BE2C (cell line): Measurements from ENCODE around the gene VASH1.

Source experiments
- DNase-seq: peaks from one replicate; pipeline ENCODE4 v3.0.0-alpha.2; 2020
- H3K27me3 ChIP-seq: fragments of 250-450 bp; sonication (Bioruptor Pico); 2 replicates; pipeline ENCODE4 v1.5.1; 2020; ENCODE audit warnings: mild to moderate bottlenecking
- H3K36me3 ChIP-seq: fragments of 250-450 bp; sonication (Bioruptor Pico); 2 replicates; pipeline ENCODE4 v1.5.1; 2020; ENCODE audit warnings: mild to moderate bottlenecking
- H3K4me1 ChIP-seq: fragments of 250-450 bp; sonication (Bioruptor Pico); 2 replicates; pipeline ENCODE4 v1.5.1; 2020
- H3K4me3 ChIP-seq: 2 replicates; pipeline ENCODE4 v1.5.1; 2011; ENCODE audit warnings: low read depth, low read length
- H3K9me3 ChIP-seq: fragments of 250-450 bp; sonication (Bioruptor Pico); 2 replicates; pipeline ENCODE4 v1.5.1; 2020
- TF ChIP-seq, protein P1 (sequence below): IDR thresholded peaks from 2 replicates; pipeline ENCODE4 v1.5.1; 2012; ENCODE audit warnings: mild to moderate bottlenecking, low read depth, low read length

The VASH1 gene

DNA sequence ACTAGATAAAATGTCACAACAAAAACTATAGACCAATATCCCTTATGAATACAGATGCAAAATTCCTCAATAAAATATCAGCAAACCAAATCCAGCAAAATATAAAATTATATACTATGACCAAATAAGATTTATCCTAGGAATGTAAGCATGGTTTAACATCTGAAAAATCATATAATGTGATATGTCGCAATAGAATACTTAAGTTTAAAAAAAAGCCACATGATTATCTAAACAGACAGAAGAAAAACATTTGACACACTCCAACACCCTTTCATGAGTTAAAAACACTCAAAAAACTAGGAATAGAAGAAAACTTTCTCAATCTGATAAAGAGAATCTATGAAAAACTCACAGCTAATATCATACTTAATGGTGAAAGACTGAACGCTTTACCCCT lies 31.2 kb downstream of the VASH1 start:
- Histone ChIP-seq H3K27me3 (no peaks in the 10 kb centered on the region), H3K4me1 (no peaks in the 10 kb centered on the region), H3K9me3 (no peaks in the 10 kb centered on the region), H3K36me3 (peaks cover 25% of the 10 kb centered on the region), H3K4me3 (no peak overlapping the region)
- TF ChIP-seq, protein P1, sequence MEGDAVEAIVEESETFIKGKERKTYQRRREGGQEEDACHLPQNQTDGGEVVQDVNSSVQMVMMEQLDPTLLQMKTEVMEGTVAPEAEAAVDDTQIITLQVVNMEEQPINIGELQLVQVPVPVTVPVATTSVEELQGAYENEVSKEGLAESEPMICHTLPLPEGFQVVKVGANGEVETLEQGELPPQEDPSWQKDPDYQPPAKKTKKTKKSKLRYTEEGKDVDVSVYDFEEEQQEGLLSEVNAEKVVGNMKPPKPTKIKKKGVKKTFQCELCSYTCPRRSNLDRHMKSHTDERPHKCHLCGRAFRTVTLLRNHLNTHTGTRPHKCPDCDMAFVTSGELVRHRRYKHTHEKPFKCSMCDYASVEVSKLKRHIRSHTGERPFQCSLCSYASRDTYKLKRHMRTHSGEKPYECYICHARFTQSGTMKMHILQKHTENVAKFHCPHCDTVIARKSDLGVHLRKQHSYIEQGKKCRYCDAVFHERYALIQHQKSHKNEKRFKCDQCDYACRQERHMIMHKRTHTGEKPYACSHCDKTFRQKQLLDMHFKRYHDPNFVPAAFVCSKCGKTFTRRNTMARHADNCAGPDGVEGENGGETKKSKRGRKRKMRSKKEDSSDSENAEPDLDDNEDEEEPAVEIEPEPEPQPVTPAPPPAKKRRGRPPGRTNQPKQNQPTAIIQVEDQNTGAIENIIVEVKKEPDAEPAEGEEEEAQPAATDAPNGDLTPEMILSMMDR = no peak
- DNase-seq = no peak

DNA sequence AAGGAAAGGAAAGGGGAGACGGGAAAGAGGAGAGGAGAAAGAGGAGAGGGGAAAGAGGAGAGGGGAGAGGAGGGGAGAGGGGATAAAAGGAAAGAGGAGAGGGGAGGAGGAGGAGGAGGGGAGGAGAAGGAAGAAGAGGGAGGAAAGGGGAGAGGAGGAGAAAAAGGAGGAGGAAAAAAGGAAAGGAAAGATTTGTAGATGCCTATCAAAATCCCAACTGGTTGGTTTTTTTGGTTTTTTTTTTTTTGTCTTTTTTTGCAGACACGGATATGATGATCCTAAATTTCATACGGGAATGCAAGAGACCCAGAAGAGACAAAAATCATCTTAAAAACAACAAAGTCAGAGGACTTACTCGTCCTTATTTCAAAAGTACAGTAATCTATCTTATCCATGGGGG lies 32.1 kb downstream of the VASH1 start:
- Histone ChIP-seq H3K9me3 (no peaks in the 10 kb centered on the region), H3K4me3 (no peak overlapping the region), H3K27me3 (no peaks in the 10 kb centered on the region), H3K36me3 (peaks cover 29% of the 10 kb centered on the region), H3K4me1 (no peaks in the 10 kb centered on the region)
- no peak for DNase-seq
- TF ChIP-seq, protein P1 = no peak

DNA sequence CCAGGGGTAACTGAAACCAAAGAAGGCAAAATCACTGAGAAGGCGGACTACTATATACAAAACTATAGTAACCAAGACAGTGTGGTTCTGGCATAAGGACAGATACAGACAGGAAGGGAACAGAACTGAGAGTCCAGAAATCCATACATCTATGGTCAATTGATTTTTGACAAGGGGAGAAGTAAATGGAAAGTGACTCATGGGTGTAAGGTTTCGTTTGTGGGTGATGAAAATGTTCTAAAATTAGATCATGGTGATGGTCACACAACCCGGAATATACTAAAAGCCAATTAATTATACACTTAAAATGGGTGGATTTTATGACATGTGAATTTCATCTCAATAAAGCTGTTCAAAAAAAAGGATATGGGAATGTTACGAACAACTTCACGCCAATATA lies 32.7 kb downstream of the VASH1 start:
- H3K4me3 ChIP-seq = no peak overlapping the region
- DNase-seq = no peak
- no peaks in the 10 kb centered on the region for H3K27me3 ChIP-seq
- no peaks in the 10 kb centered on the region for H3K4me1 ChIP-seq
- H3K9me3 ChIP-seq = no peaks in the 10 kb centered on the region
- peaks cover 25% of the 10 kb centered on the region for H3K36me3 ChIP-seq
- TF ChIP-seq, protein P1 = no peak

DNA sequence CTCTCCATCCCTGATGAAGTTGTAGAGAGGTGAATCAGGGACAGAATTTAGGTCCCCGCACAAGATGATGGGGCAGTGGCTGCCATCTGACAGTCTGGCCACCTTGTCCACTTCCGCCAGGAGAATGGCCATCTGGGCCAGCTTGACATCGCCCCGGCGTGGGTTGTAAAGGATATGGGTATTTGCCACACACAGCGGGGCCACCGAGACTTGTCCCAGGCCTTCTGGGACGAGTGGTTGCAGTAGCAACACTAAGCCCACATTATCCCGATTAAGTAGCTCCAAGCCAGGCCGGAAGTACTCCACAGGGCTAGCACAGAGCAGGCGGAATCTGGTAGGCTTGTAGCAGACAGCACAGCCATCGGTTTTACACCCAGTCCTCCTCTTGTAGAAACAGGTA lies 45.2 kb downstream of the VASH1 start:
- no peak overlapping the region for H3K4me3 ChIP-seq
- H3K27me3 ChIP-seq = no peaks in the 10 kb centered on the region
- no peaks in the 10 kb centered on the region; the same call in 1 of the 2 replicates for H3K9me3 ChIP-seq
- DNase-seq = no peak
- H3K36me3 ChIP-seq = peaks cover 32% of the 10 kb centered on the region
- H3K4me1 ChIP-seq = peaks cover 4% of the 10 kb centered on the region; the same call in 1 of the 2 replicates
- TF ChIP-seq, protein P1 = no peak

GRCh38 chr14:76808011-76808410 lies 46.7 kb downstream of the VASH1 start:
- TF ChIP-seq, protein P1 = no peak
- peaks cover 27% of the 10 kb centered on the region for H3K36me3 ChIP-seq
- no peak overlapping the region for H3K4me3 ChIP-seq
- no peak for DNase-seq
- peaks cover 4% of the 10 kb centered on the region for H3K4me1 ChIP-seq
- H3K27me3 ChIP-seq = no peaks in the 10 kb centered on the region
- H3K9me3 ChIP-seq = no peaks in the 10 kb centered on the region; the same call in 1 of the 2 replicates

DNA sequence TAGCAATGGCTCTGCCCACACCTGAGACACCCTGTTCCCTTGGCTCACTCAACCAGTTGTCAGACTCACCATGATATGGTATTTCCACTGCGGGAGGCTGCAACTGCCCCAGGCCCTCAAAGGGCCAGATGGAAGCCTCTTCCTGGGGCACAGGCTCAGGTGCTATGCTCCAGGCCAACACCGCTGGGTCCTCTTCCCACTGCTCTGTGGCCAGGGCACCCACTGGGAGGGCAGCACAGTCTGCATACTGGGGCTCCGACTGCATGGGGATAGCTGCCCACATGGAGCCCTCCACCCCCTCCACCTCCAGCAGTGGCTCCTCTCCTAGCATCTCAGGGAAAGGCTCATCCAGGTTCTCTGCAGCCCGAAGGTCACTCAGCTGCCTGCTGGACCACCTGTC lies 47.7 kb downstream of the VASH1 start:
- H3K27me3 ChIP-seq = no peaks in the 10 kb centered on the region
- H3K36me3 ChIP-seq = peaks cover 17% of the 10 kb centered on the region
- no peak for DNase-seq
- no peaks in the 10 kb centered on the region; the same call in 1 of the 2 replicates for H3K9me3 ChIP-seq
- TF ChIP-seq, protein P1 = no peak
- peaks cover 8% of the 10 kb centered on the region for H3K4me1 ChIP-seq
- H3K4me3 ChIP-seq = no peak overlapping the region
